GM23248 (cell line): ENCODE results near the gene PTPRK. TPM values are rescaled to one million over a fixed set of nuclear protein-coding genes. Genes with fewer than 3 reads are reported as not detected.
A peak's percentile ranks its signal among the peaks of the same experiment; 100 is the strongest.

Experiments
- DNase-seq: peaks from one replicate; pipeline ENCODE4 v3.0.0-alpha.2; 2015
- H2AFZ ChIP-seq: fragments of 200-600 bp; sonication (generic); 2 replicates; pipeline ENCODE4 v1.6.1; 2016; ENCODE audit warnings: antibody characterized with exemption
- H3F3A ChIP-seq: fragments of 200-600 bp; sonication (generic); 2 replicates; pipeline ENCODE4 v1.6.1; 2016; ENCODE audit warnings: mild to moderate bottlenecking, antibody characterized with exemption, mixed run types; ENCODE audit not compliant: insufficient read depth
- H3K27ac ChIP-seq: fragments of 200-600 bp; sonication (generic); 2 replicates; pipeline ENCODE4 v1.5.1; 2016; ENCODE audit warnings: mild to moderate bottlenecking
- H3K27me3 ChIP-seq: fragments of 200-600 bp; sonication (generic); replicated peaks from 2 replicates; pipeline ENCODE4 v1.6.1; 2016; ENCODE audit warnings: mild to moderate bottlenecking; ENCODE audit not compliant: insufficient read depth
- H3K36me3 ChIP-seq: fragments of 200-600 bp; sonication (generic); 2 replicates; pipeline ENCODE4 v1.6.1; 2016; ENCODE audit warnings: low read depth, mild to moderate bottlenecking
- H3K4me1 ChIP-seq: fragments of 200-600 bp; sonication (generic); 2 replicates; pipeline ENCODE4 v1.6.1; 2016; ENCODE audit warnings: mild to moderate bottlenecking; ENCODE audit not compliant: insufficient read depth
- H3K4me2 ChIP-seq: fragments of 200-600 bp; sonication (generic); one replicate; pipeline ENCODE4 v1.6.1; 2016; ENCODE audit warnings: mild to moderate bottlenecking; ENCODE audit not compliant: unreplicated experiment
- H3K4me3 ChIP-seq: fragments of 200-600 bp; sonication (generic); 2 replicates; pipeline ENCODE4 v1.5.1; 2016; ENCODE audit warnings: mild to moderate bottlenecking
- H3K79me2 ChIP-seq: fragments of 200-600 bp; sonication (generic); 2 replicates; pipeline ENCODE4 v1.6.1; 2016; ENCODE audit warnings: mild to moderate bottlenecking; ENCODE audit not compliant: insufficient read depth
- H3K9ac ChIP-seq: fragments of 200-600 bp; sonication (generic); 2 replicates; pipeline ENCODE4 v1.6.1; 2016; ENCODE audit warnings: mild to moderate bottlenecking
- H3K9me2 ChIP-seq: fragments of 200-600 bp; sonication (generic); 2 replicates; pipeline ENCODE4 v1.6.1; 2016; ENCODE audit warnings: mixed run types, mild to moderate bottlenecking, moderate library complexity; ENCODE audit not compliant: insufficient read depth
- H3K9me3 ChIP-seq: fragments of 200-600 bp; sonication (generic); one replicate; pipeline ENCODE4 v1.6.1; 2017; ENCODE audit warnings: low read depth
- H4K20me1 ChIP-seq: fragments of 200-600 bp; sonication (generic); 2 replicates; pipeline ENCODE4 v1.6.0; 2016; ENCODE audit not compliant: insufficient read depth
- EZH2 ChIP-seq: fragments of 200-600 bp; sonication (generic); IDR thresholded peaks from 2 replicates; pipeline ENCODE4 v1.6.1; 2018; ENCODE audit warnings: antibody characterized with exemption, mild to moderate bottlenecking; ENCODE audit not compliant: insufficient read depth, poor library complexity, severe bottlenecking
- EZH2phosphoT487 ChIP-seq: fragments of 200-600 bp; sonication (generic); IDR thresholded peaks from 2 replicates; pipeline ENCODE4 v1.6.1; 2018; ENCODE audit warnings: antibody characterized with exemption, moderate library complexity, mild to moderate bottlenecking, low read depth; ENCODE audit not compliant: insufficient read depth
- WGBS, 2 experiments: methylation state at CpG; one replicate each; pipeline ENCODE4 v1.1.6; 2015 to 2017; ENCODE audit warnings: low lambda C conversion rate in 2 of 2, low coverage in 1 of 2; ENCODE audit errors: missing lambda C conversion rate in 2 of 2; 5-methylcytosine and 5-hydroxymethylcytosine counted together
- in situ Hi-C: fragments of 300-500 bp; cut with MboI; formaldehyde crosslinking; loops from 2 replicates; pipeline ENCODE4 v1.15.0; 2020
- polyA plus RNA-seq: library from polyadenylated mRNA; unstranded; fragments of >200 nt; fragmentation: Nextera tagmentation; extraction: Ambion mirVana; gene quantifications from 2 replicates; pipeline ENCODE4 v1.2.1, GENCODE V29; 2016
- total RNA-seq: library from RNA; depleted of rRNA; stranded (reverse); fragments of >200 nt; shearing (Covaris generic); gene quantifications from 2 replicates; pipeline ENCODE4 v1.2.3, GENCODE V29; 2014

PTPRK gene
- total and polyA plus RNA-seq, 2 experiments from 2014 or later: 22.3 to 34.5 TPM

GRCh38 chr6:128259730-128260685 is 260.4 kb downstream of the PTPRK start:
- Histone ChIP-seq H2AFZ (peak overlapping the region; percentile 76), H3K4me2 (peak overlapping the region; percentile 98), H3K9me2 (no peaks in the 10 kb centered on the region), H3K27me3 (no peaks in the 10 kb centered on the region), H3K4me1 (peaks cover 23% of the 10 kb centered on the region), H3F3A (no peaks in the 10 kb centered on the region), H3K27ac (peak overlapping the region; percentile 19), H4K20me1 (no peaks in the 10 kb centered on the region), H3K4me3 (peak overlapping the region; percentile 68), H3K9ac (peak overlapping the region; percentile 70), H3K79me2 (peaks cover 8% of the 10 kb centered on the region; the same call in 1 of the 2 replicates), H3K36me3 (no peaks in the 10 kb centered on the region), H3K9me3 (no peaks in the 10 kb centered on the region)
- WGBS, 2 experiments: 18 to 27% methylated on average over 6 of the region's 6 CpGs
- DNase-seq: peak; percentile 33
- no peak for TF ChIP-seq EZH2phosphoT487
- TF ChIP-seq EZH2: no peak
- in situ Hi-C loops: no loop called here

- Histone ChIP-seq H3F3A (no peaks in the 10 kb centered on the region), H3K4me2 (peak overlapping the region; percentile 98)
- 6 to 9% methylated on average over 2 of the region's 2 CpGs for WGBS, 2 experiments
These were observed 261.2 kb downstream of the PTPRK start for GRCh38 chr6:128259029-128259724.

GRCh38 chr6:128256095-128256494 is 264.3 kb downstream of the PTPRK start:
- no peak for DNase-seq
- Histone ChIP-seq H3K27me3 (no peaks in the 10 kb centered on the region), H2AFZ (no peak overlapping the region), H4K20me1 (no peaks in the 10 kb centered on the region), H3K9ac (no peak overlapping the region), H3K27ac (no peak overlapping the region), H3K4me1 (peaks cover 23% of the 10 kb centered on the region), H3K9me3 (no peaks in the 10 kb centered on the region), H3K4me2 (no peak overlapping the region), H3K36me3 (no peaks in the 10 kb centered on the region), H3F3A (no peaks in the 10 kb centered on the region), H3K9me2 (no peaks in the 10 kb centered on the region), H3K4me3 (no peak overlapping the region), H3K79me2 (peaks cover 8% of the 10 kb centered on the region; the same call in 1 of the 2 replicates)
- TF ChIP-seq EZH2 (no peak), EZH2phosphoT487 (no peak)
- in situ Hi-C loops: no loop called here
- 95 to 98% methylated on average over 5 of the region's 5 CpGs for WGBS, 2 experiments

More at GRCh38 chr6:128259029-128259724, 261.2 kb downstream of the PTPRK start:
- TF ChIP-seq EZH2phosphoT487 (no peak), EZH2 (no peak)
- Histone ChIP-seq H3K36me3 (no peaks in the 10 kb centered on the region), H4K20me1 (no peaks in the 10 kb centered on the region), H3K9me3 (no peaks in the 10 kb centered on the region), H3K4me1 (peaks cover 23% of the 10 kb centered on the region), H2AFZ (peak overlapping the region; percentile 76), H3K27ac (peak overlapping the region; percentile 19), H3K9ac (peak overlapping the region; percentile 70), H3K9me2 (no peaks in the 10 kb centered on the region), H3K79me2 (peaks cover 8% of the 10 kb centered on the region; the same call in 1 of the 2 replicates), H3K27me3 (no peaks in the 10 kb centered on the region), H3K4me3 (peak overlapping the region; percentile 68)
- peak; percentile 21 for DNase-seq
- in situ Hi-C loops: no loop called here

GRCh38 chr6:128252341-128253176 is 267.8 kb downstream of the PTPRK start:
- no peaks in the 10 kb centered on the region for H4K20me1 ChIP-seq
- no peak overlapping the region for H3K9ac ChIP-seq
- no peak overlapping the region for H3K27ac ChIP-seq
- H3K9me2 ChIP-seq: no peaks in the 10 kb centered on the region
- H3K4me1 ChIP-seq: no peaks in the 10 kb centered on the region
- no peaks in the 10 kb centered on the region for H3F3A ChIP-seq
- no peak overlapping the region for H3K4me2 ChIP-seq
- in situ Hi-C loops: no loop called here
- 95 to 97% methylated on average over 4 of the region's 4 CpGs for WGBS, 2 experiments
- no peaks in the 10 kb centered on the region; the same call in 1 of the 2 replicates for H3K79me2 ChIP-seq
- no peaks in the 10 kb centered on the region for H3K9me3 ChIP-seq
- TF ChIP-seq EZH2 (no peak), EZH2phosphoT487 (no peak)
- no peak overlapping the region for H2AFZ ChIP-seq
- no peak for DNase-seq
- no peaks in the 10 kb centered on the region for H3K36me3 ChIP-seq
- H3K4me3 ChIP-seq: no peak overlapping the region
- H3K27me3 ChIP-seq: no peaks in the 10 kb centered on the region
